Measurements from ENCODE around the gene PDE7B.

PDE7B gene

DNA sequence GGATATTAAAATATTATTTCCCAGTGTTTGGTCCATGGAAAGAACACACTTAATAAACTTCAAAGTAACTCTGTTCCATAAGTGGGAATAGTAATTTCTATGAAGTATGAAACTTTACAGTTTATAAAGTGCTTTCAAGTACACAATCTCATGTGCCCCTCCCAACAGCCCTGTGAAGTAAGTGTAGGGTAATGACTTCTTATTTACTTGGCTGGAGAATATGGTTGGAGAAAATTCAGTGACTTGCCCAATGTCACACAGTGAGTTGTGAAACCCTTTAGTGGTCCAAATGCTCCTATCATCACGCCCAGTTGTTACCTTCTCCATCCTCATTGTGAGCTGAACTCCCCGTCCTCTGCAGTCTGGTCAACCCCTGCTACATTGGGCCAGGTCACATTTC lies 141.2 kb downstream of the PDE7B start:
- no peak for DNase-seq

DNA sequence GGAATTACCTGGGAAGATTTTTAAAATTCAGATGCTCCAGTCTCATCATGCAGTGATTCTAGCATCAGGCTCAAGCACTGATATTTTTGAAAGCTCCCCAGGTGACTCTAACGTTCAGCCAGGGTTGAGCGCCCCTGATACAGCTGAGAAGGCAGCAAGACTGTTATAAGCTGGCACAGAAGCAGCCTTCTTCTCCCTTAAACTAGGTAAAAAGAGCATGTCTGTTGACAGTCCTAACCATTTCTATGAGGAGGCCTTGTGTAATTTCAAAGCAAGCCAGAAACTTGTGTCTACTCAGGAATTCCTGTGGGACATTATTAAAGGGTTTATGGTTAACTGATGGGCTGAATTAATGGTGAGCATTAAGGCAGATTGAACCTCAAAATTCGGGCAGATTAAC lies 141.9 kb downstream of the PDE7B start:
- no peak for DNase-seq

DNA sequence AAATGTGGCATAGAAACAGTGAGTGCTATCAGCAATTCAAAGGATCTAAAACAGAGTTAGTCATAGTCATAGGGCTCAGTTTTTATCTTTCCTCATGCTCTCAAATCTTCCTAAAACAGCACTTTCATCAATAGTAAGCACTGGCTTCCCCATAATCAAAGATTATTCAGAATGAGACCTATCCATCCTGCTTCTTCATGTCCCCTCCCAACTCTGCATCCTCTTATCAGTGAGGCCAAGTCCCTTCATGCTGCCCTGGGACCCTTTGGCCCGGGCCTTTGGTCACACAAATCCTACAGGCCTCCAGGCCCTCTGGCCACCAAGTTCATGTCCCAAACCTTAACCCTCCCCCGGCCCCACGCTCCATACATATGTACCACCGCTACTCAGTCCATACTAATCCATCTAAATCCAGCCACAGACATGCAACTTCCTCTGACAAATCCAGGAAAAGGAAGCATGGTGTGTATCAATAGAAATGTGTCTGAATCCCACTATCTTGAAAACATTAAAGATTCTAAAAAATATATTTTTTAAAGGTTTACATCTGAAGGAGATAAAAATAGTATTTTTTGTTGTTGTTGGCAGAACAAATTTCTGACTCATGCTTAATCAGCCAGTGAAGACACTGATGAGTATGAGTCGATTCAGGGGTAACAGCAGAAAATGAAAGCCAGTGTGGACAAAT lies 143.5 kb downstream of the PDE7B start:
- no peak for DNase-seq

DNA sequence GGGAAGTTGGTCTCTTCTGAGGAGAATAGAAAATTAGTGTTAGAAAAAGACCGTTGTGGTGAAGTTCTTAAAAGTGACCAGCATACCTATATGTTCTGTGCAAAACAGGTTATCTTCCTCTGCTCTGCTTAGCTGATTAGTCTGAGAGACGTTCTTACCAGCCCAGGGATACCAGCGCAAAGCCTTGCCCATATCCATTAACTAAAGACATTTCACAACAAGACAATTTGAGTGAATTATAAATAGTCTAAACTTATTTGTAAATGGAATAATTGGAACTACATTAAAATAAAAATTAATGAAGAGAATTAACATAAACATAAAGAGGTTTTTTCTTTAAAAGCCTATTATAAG lies 144.0 kb downstream of the PDE7B start:
- no peak for DNase-seq

DNA sequence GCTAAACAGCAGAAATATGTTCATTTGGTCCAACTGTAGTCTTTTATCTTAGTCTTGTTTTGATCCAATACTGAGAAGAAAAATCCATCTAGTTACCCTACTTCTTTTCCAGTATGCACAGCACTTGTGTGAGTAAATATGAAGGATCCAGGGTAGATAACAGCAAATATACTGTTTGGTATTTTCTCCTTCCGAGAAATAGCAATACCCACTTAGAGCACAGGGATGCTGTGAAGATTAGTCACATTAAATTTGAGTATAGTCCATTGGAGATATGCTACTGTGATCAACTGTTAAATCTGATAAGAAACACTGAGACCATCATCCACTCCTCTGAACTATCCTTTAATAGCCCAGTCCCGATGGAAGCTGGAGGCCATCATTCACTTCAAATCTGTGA lies 145.2 kb downstream of the PDE7B start:
- no peak for DNase-seq

DNA sequence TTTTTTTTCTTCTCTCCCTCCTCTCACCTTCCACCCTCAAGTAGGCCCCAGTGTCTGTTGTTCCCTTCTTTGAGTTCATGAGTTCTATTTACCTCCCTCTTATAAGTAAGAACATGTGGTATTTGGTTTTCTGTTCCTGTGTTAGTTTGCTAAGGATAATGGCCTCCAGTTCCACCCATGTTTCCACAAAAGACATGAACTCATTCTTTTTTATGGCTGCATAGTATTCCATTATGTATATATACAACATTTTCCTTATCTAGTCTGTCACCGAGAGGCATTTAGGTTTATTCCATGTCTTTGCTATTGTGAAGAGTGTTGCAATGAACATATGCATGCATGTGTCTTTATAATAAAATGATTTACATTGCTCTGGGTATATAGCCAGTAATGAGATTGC lies 147.9 kb downstream of the PDE7B start:
- DNase-seq, result no peak

DNA sequence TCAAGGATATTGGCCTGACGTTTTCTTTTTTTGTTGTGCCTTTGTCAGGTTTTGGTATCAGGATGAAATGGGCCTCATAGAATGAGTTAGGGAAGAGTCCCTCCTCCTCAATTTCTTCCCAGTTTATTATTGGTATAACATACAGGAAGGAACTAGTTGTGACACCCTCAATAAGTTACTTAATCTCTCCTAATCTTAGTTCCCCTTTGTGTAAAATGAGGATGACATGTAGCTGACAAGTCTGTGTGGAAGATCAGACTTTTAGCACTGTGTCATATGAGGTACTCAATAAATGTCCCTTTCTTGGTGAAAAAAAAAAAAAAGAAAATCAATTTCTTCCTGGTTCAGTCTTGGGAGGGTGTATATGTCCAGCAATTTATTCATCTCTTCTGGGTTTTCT lies 155.8 kb downstream of the PDE7B start:
- DNase-seq, result no peak

DNA sequence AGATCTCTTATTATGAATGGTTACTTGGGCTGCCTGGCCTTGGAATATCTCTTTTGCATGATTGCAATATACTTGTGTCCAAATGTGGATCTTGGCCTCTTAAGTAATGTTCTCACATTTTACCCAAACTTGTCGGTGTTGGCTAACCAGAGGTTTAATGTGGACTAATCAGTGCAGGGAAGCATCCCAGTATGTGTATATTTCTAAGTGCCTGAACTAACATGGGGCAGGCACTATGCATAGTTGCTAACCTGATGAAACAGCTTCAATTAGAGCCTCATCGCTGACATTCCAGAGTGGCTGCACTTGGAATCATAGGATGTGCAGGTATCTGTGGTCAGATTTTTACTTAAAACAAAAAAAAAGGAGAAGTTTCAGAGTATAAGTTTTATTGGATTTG lies 160.0 kb downstream of the PDE7B start:
- no peak for DNase-seq

DNA sequence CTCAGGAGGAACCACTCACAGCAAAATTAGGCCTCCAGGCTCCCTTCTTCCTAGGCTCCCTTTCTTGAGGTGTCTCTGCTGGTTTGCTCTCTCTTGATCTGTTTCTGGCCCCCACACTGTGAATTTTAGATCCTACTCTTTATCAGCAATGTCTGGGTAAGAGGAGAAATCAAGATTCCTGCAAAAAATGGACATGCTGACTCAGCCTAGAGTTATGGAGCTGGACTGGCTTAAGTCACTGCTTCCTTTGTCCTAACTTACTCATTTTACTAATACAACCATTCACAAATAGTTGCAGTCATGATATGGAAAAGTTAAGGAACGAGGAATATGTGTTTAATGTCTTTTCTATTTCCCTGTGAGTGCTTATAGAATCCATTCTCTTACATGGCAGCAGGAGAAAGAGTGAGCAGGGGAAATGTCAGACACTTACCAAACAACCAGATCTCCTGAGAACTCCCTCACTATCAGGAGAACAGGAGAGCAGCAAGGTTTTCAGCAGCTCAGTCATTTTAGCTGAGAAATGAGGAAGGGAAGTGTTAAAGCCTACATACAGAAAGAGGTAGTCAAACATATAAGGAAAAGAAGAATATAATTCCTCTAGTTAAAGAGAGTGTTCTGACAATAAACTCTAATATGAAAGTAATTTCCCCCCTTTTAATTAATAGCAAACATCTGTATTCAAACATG lies 160.8 kb downstream of the PDE7B start:
- DNase-seq, result no peak

DNA sequence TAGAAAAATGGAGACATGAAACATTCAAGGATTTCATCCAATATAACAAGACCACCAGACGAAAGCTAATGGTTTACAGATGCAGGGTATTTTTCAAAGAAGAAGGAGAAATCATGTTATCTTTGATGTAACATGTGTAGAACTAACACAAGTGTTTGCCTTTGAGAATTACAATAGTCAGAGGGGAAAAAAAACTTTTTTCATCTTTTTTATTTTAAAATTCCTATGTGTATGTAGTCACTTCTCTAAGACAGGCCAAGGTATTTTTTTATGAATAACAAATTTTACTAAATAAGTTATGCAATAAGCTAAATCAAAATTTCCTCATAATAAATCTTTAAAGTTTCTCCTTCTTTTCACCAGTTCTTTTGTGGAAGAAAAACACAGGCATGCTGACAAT lies 161.4 kb downstream of the PDE7B start:
- DNase-seq, result no peak

DNA sequence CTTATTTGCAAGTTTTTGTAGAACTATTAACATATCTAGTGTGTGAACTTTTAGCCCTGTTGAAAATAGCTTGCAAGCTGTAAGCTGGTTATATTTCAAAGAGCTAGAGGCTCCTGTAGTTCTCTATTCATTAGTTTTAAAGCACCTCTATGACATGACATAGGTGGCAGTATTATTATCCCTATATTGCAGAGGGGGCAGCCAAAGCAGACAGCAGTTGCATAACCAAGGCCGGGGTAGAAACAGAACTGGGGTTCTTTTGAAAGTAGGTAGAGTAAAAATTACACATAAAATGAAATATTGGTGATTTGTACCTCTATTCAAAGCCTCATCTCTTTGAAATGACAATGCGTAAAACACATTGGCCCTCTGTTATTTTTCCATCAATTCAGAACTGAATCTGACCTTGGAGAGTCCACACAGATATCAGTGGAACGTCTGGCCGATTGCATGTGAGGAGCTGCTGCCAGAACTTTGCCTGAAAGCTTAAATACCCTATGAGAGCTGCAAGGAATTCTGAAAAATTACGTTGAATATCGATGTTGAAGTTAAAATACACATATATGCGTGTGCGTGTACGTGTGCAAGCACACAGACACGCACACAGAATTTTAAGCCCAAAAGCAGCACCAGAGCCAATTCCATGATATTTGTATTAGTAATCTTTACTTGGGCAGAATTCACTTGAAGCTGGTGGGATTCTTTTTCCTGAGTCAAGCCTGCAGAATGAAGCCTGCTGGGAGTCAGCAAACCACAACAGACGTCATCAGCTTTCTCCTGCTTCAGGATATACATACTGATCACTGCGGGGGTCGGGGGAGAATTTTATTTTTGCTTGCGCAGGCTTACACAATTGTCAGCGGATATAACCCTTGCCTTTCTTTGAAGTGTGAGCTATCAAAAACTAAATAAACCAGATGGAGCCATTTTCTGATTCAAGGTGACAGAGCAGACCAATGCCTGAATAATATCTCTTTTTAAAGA lies 163.2 kb downstream of the PDE7B start:
- no peak for DNase-seq

DNA sequence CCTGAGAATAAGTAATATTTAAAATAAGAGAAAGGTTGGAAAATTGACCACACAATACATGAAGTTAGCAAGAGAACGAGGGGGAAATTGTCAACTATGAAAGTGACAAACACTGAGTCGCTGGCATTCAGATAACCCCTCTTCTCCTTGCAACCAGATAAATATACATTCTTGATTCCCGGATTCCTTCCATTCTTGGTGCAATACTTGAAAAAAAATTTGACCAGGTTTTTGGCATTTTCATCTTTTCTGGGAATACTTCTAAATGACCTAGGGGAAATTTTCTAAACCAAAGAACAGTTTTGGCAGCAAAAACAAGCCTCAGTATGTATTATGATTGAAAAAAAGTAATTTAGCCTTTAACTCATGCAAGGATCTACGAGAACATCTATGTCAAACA lies 164.0 kb downstream of the PDE7B start:
- DNase-seq, result no peak

DNA sequence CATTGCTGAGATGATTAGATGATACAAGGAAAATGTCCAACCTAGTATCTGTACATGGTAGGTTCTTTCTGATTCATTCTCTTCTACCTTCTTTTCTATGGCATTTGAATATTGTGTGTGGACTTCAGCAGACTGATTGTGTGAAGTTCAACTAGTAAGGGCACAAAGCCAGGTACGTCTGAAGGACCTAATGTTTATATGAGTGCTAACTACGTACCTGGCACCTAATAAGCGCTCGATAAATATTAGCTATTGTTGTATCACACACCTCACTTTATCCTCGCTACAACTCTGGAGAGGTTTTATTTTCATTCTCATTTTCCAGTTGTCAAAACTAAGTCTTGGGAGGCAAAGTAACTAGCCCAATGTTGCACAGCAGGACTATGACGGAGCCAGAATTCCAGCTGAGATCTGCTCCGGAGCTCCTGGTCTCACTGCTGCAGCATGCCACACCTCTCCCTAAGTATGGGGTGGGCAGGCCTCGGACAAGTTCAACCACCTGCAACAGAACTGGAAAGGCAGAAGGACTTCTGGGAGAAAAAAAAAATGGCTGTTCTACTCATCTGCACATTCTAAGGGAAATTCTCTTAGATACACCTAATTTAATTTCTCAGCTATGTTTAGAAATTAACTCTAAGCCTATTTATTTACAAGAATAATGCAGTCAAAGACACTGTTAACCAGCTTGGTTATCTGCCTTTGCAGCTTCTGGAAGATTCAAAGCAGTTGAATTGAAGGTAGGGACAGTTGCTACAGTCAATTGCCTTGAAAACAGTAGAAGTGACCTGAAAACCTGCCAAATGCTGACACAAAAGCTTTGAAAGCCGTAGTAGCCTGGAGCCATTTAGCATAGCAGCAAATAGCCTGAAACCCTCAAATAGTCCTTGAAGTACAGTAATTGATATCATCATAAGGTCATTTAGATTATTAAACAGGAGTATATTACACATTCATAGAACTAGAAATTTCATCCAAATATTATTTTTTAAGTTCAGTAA lies 165.0 kb downstream of the PDE7B start:
- DNase-seq, result no peak

DNA sequence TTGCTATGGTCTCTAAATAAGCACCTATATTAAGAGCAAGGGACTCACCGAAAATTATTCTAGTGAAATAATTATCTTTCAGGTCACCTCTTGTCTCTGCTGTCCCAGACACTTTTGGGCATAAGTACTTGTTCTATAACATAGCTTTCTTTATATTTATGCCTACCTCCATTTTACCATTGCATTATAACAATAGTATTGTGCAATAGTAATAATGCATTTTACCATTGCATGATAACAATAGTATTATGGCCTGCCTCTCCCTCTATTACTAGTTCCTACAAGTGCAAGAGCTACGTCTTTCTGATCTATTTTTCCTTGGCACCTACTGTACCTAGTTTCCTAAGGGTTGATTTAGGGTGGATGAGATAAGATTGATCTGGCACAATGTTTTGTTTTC lies 169.2 kb downstream of the PDE7B start:
- no peak for DNase-seq

DNA sequence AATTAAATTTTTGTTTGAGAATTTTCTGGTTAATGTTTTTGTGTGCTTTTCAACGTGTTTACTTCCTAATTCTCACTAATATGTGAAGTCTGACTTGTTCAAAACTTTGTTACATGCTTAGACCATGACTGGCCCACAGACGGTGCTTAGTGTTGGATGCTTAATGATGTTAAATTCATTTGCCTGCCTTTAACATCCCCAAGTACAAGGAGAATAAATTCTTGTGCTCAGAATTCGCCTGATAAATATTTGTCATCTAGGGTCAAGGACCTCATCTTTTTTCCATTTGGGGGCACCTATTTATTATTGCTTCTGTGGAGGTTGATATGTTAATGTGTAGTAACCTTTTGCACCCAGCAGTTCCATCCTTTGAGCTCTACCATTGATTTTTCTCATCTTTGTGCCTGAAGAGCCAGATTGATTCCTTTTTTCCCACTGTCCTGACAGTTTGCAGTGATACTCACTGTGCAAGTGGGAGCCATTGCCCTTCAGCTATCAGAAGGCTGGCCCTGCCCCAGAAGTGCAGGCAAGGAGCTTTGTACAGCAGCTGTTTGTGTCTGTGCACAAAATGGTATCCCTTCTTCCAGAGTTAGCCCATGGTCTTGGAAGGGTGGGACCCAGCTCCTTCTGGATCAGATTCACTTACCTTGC lies 170.8 kb downstream of the PDE7B start:
- DNase-seq, result no peak

DNA sequence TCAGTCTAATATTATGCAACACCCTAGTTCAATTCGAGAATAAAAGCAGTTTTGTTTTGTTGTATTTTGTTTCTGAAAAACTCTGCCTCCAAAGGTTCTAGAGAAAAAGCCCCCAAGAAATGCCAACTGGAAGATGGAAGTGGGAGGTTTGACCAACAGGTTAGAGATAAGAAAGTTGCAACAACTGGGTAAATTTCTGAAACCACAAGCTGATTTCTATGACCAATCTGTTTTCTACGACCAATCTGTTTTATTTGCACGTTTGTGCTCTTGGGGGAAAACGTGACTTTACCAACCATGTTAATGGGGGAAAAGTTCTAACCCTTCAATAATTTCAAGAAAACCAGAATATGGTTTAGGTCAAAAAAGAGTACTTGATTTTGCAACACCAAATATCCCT lies 173.2 kb downstream of the PDE7B start:
- DNase-seq, result no peak

DNA sequence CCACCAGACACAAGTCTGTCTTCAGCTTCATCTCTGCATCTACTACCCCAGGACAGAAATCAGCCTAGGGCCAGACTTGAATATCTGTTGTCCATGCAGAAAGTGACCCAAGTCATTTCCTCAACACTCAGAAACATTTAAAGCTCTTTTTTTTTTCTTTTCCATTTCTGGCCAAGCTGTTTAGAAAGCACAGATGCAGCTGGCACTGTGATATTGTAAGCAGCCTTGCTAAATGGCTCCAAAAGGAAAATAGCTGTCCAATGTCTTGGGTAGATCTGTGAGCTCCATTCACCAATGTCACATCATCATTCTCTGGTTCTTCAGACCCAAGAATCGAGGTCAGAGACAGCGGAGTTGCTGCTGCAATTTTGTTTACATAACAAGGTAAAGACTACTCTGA lies 174.2 kb downstream of the PDE7B start:
- no peak for DNase-seq

DNA sequence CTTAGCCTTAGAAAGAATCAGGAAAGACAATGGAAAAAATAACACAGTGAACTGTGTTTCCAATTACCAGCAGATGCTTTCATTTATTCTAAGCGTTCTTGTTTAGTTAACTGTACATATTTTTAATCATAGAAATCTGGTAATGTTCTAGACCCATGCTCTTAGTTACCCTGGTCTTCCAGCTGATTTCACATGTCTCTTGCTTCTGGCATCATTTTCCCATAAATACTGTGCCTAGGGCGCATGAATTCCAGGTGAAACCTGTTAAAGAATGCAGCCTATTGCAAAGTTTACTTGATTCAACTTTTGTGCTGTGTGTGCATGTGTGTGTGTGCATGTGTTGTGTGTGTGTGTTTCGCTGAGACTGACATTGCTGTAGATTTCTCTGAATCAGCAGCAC lies 178.6 kb downstream of the PDE7B start:
- DNase-seq, result no peak

DNA sequence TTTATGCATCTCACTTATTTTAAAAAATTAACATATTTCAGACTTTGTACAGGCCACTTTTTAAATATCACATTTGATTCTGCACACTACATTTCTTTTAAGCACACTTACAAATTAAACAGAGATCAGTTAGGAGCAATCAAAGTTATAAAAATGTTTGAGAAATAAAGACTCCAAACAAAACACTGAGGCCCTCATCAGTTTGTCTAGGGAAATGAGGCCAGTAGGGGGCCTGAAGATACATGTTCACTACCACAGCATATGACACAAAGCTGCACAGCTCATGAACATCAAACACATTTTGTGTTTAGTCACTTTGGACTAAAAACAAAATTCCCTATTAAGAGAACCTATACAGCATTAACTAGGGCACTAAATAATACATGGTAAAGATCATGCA lies 180.5 kb downstream of the PDE7B start:
- DNase-seq, result no peak

DNA sequence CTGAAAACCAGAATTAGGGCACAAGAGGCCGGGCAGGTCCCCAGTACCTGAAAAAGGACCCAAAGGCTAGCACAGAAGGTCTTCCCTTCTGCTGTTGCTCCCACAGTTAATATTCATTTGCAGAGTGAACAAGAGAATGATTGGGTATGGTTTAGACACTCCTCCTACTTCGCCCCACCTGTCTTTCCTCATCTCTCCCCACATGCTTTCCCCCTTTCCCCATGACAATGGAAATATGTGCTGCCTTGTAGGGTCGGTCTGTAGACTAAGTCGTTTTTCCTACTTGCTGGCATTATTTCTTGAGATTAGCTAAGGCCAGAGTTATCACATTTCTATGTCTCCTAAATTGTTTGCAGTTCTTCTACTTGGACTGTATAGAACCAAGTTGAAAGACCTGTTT lies 181.9 kb downstream of the PDE7B start:
- DNase-seq, result no peak

DNA sequence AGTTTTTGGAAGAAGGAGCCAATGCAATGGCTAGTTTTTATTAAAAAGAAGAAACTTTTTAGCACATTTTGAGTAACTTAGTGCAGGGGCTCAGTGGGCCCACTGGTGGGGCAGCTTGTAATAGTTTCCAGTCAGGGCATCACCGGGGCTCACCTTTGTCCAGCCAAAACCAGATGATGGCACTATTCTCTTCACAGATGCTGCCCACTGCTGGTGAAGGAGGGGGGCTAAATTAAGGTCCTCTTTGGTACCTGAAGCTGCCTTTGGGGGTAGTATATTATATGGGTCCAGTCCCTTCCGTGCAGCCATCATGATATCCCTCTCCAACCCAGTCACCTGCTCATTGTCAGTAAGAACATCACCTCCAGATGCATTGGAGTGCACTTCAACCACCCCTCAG lies 182.9 kb downstream of the PDE7B start:
- no peak for DNase-seq

Data from NCI-H2107 (cell line).